ENCODE measurements around the gene PALLD. TPM values are rescaled to one million over a fixed set of nuclear protein-coding genes. Genes with fewer than 3 reads are reported as not detected.
A peak's percentile ranks its signal among the peaks of the same experiment; 100 is the strongest.

The PALLD gene
- total and polyA plus RNA-seq, 12 donors = 169 to 1,537 (median 667) TPM

DNA sequence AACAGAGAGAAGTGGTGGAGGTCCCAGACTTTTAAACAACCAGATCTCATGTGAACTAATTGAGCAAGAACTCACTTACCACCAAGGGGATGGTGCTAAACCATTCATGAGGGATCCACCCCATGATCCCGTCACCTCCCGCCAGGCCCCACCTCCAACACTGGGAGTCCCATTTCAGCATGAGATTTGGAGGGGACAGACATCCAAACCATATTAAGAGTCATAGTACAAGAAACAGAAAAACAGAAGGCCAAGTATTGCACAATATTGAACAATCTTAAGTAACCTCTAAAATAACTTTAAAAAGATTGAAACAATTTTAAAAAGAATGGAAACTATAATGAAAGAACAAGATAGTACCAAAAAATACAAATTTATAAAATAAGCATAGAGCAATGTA lies 403.2 kb downstream of the PALLD start:
- no peaks in the 10 kb centered on the region for H3K9me3 ChIP-seq
- intact Hi-C loops (cut with DNase I) = no loop called here
- ATAC-seq = peak in 5 of 8 donors; percentile 33 to 65 (median 58)
- WGBS, 2 donors = 84 to 86% methylated on average over 2 of the region's 2 CpGs
- DNase-seq = peak in 1 of 2 donors; percentile 39
- no peak for TF ChIP-seq CTCF (IDR thresholded peaks at IDR 0.05)
- H3K4me1 ChIP-seq = no peaks in the 10 kb centered on the region
- no peaks in the 10 kb centered on the region for H3K27me3 ChIP-seq
- H3K36me3 ChIP-seq = peaks cover 0 to 100% (median 55%) of the 10 kb centered on the region in 9 donors
- no peak overlapping the region for H3K4me3 ChIP-seq
- H3K27ac ChIP-seq = no peak overlapping the region

DNA sequence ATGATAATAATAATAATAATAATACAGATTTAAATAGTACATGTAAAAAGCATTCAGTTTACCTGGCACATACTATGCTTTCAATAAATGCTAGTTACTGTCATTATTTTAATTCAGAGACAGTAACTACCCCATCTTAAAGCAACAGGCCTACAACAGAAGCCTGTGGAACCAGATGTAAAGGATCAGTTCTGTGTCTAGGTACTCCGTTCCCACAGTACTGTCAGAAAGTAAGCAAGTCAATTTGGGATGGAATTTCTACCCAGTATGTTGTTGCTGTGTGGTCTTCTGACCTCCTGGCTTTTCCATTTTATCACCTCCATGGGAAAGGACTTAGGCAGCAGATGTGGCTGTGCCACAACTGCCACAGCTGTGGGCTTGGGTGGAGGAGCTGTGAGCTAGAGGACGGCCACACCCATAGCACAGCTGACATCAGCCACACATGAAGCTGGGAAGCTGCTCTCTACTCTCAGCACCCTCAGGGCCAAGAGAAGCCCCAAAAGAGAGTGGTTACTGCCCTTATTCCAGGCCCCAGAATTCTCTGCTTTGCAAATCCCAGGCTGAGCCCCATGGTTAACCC lies 410.4 kb downstream of the PALLD start:
- Histone ChIP-seq H3K9me3 (no peaks in the 10 kb centered on the region), H3K4me1 (peaks cover 0 to 40% (median 31%) of the 10 kb centered on the region in 9 donors), H3K27me3 (no peaks in the 10 kb centered on the region), H3K4me3 (no peak overlapping the region), H3K36me3 (peaks cover 0 to 98% (median 18%) of the 10 kb centered on the region in 9 donors), H3K27ac (peak overlapping the region in 6 of 10 donors; percentile 8 to 75 (median 38))
- intact Hi-C loops (cut with DNase I) = loop anchor here in 1 of 10 donors (5.0 kb wide), 1 partner anchor 190 kb away; no protein-coding TSS in a partner anchor
- 76 to 83% methylated on average over 2 of the region's 2 CpGs for WGBS, 2 donors
- no peak for DNase-seq
- peak in 7 of 8 donors; percentile 38 to 79 (median 58) for ATAC-seq
- no peak for TF ChIP-seq CTCF (IDR thresholded peaks at IDR 0.05)

- Histone ChIP-seq H3K4me1 (peaks cover 0 to 46% (median 31%) of the 10 kb centered on the region in 9 donors), H3K9me3 (no peaks in the 10 kb centered on the region), H3K36me3 (peaks cover 0 to 96% (median 9%) of the 10 kb centered on the region in 9 donors), H3K27me3 (no peaks in the 10 kb centered on the region), H3K27ac (peak overlapping the region in 6 of 10 donors; percentile 5 to 75 (median 41)), H3K4me3 (no peak overlapping the region)
- 89 to 90% methylated on average over 1 of the region's 1 CpG for WGBS, 2 donors
- intact Hi-C loops (cut with DNase I) = loop anchor here in 1 of 10 donors (5.0 kb wide), 1 partner anchor 191 kb away; no protein-coding TSS in a partner anchor
- ATAC-seq = no peak
- no peak for DNase-seq
- TF ChIP-seq CTCF (IDR thresholded peaks at IDR 0.05) = no peak
These were observed 411.2 kb downstream of the PALLD start for GRCh38 chr4:168908093-168908492.

GRCh38 chr4:168908851-168909273 lies 412.0 kb downstream of the PALLD start:
- intact Hi-C loops (cut with DNase I) = loop anchor here in 1 of 10 donors (5.0 kb wide), 1 partner anchor 192 kb away; no protein-coding TSS in a partner anchor
- peak in 4 of 8 donors; percentile 24 to 39 (median 31) for ATAC-seq
- peaks cover 0 to 53% (median 31%) of the 10 kb centered on the region in 9 donors for H3K4me1 ChIP-seq

More at GRCh38 chr4:168908851-168909273, 412.0 kb downstream of the PALLD start:
- Histone ChIP-seq H3K27me3 (no peaks in the 10 kb centered on the region), H3K36me3 (peaks cover 0 to 96% (median 6%) of the 10 kb centered on the region in 9 donors), H3K9me3 (no peaks in the 10 kb centered on the region), H3K4me3 (no peak overlapping the region), H3K27ac (peak overlapping the region in 7 of 10 donors; percentile 5 to 75 (median 48))
- WGBS, 2 donors = 13 to 23% methylated on average over 3 of the region's 3 CpGs
- TF ChIP-seq CTCF (IDR thresholded peaks at IDR 0.05) = no peak
- DNase-seq = no peak
